HG03558 (cell line): ENCODE data around the gene MMS19.
A peak's percentile ranks its signal among the peaks of the same experiment; 100 is the strongest.
"Not testable (repeated sequence)": the region's sequence is repeated elsewhere in the genome, so short reads cannot be mapped to it uniquely, and the experiment has no call there.

Experiments
- ATAC-seq: cut with Tn5 transposase; IDR thresholded peaks from one replicate; pipeline ENCODE4 v1.9.1; 2021; ENCODE audit warnings: moderate number of reproducible peaks; ENCODE audit not compliant: unreplicated experiment; ENCODE audit errors: extremely low read depth

The MMS19 gene

GRCh38 chr10:97434557-97434956, 63.7 kb downstream of the MMS19 start:
- ATAC-seq: no peak

DNA sequence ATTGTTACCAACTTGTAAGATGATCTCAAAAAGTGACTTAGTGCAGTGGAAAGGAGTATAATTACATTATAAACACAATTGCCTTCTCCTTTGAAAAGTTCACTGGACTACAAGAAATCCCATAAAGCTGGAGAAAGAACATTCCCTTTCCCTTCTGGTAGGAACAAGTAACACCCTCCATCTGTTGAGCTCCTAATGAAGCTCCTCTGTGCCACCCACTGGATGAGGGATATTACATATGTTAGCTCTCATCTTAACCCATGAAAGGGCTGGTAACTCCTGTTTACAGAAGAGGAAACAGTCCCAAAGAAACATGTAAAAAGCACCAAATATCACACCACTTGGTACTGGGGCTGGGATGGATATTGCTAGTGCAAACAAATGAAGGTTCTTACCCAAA, 64.2 kb downstream of the MMS19 start:
- ATAC-seq: no peak

- ATAC-seq: no peak
Measured at GRCh38 chr10:97428572-97428981, 69.6 kb downstream of the MMS19 start.

- no peak for ATAC-seq
Measured at GRCh38 chr10:97427571-97428179, 70.5 kb downstream of the MMS19 start.

GRCh38 chr10:97426776-97427570, 71.2 kb downstream of the MMS19 start:
- no peak for ATAC-seq

DNA sequence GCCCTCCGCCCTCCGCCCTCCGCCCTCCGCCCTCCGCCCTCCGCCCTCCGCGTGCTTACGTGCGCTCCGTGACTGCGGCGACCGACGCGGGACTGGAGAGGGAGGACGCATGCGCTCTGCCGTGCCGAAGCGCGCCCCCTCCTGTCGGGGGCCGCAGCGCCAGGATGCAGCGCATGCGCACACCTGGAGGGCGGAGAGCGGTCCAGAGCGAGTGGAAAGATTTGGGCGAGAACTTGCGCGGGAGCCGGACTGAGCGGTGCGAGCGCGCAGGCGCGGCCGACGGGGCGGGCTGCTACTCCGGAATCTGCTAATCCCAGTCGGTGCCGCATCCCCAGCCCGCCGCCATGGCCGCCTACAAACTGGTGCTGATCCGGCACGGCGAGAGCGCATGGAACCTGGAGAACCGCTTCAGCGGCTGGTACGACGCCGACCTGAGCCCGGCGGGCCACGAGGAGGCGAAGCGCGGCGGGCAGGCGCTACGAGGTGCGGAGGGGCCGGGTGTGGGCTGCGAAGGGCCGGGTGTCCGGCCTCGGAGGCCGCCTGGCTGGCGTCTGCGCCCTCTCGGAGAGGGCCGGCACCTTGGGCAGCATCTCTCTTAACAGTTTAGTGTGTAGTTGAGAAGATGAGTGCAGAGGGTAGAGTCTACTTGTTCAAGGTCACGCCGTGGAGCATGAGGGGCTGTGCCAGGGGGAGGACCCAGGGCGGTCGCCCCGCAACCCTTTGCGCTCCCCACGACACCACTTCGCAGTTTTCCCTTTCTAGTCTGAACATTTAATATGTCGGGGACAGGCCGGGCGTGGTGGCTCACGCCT, 72.1 kb downstream of the MMS19 start, which contains the start of gene PGAM1:
Gene PGAM1 (plus strand): TSS at position 228 of the 812 bp plus-strand sequence. CDS start 117 bp downstream, at position 345.
- peak; percentile 78 for ATAC-seq

- ATAC-seq: not testable (repeated sequence)
Measured at GRCh38 chr10:97423757-97424098, 74.5 kb downstream of the MMS19 start.

DNA sequence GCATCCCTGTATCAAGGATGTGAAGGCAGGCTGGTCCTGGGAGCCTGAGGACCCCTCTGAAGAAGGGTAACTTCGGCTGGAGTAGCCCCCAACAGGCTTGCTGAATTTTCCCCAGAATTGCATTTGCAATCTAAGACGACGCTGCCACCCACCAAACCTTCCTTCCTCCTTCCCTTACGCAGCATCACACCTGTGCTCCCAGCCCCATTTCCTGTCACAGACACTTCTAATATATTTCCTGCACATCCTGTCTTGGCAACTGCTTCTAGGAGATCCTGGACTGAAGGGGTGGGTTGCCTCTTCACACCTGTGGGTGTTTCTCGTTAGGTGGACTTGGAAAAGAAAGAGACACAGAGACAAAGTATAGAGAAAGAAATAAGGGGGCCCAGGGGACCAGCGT, 81.7 kb downstream of the MMS19 start:
- no peak for ATAC-seq

GRCh38 chr10:97412891-97413304, 85.3 kb downstream of the MMS19 start:
- ATAC-seq: no peak

DNA sequence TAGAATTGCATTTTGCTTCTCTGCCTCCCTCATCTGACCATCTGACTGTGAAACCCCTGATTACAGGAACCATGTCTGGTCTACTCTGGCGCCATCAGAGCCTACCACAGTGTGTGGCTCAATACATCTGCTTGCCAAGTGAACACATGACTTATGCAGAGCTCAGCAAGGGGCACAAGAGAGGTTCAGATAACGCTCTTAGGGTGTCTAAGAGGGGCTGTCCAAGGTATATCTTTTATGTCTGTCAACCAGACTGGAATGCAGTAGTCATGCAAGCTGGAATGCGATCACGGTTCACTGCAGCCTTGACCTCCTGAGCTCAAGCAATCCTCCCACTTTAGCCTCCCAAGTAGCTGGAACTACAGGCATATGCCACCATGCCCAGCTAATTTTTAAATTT, 86.8 kb downstream of the MMS19 start:
- ATAC-seq: no peak

GRCh38 chr10:97408496-97408992, 89.7 kb downstream of the MMS19 start:
- ATAC-seq: no peak
